ENCODE data around the gene MSH3. TPM values are rescaled to one million over a fixed set of nuclear protein-coding genes. Genes with fewer than 3 reads are reported as not detected.

MSH3 gene
- 10 to 100 TPM; 23.0 to 23.4 TPM for total RNA-seq

DNA sequence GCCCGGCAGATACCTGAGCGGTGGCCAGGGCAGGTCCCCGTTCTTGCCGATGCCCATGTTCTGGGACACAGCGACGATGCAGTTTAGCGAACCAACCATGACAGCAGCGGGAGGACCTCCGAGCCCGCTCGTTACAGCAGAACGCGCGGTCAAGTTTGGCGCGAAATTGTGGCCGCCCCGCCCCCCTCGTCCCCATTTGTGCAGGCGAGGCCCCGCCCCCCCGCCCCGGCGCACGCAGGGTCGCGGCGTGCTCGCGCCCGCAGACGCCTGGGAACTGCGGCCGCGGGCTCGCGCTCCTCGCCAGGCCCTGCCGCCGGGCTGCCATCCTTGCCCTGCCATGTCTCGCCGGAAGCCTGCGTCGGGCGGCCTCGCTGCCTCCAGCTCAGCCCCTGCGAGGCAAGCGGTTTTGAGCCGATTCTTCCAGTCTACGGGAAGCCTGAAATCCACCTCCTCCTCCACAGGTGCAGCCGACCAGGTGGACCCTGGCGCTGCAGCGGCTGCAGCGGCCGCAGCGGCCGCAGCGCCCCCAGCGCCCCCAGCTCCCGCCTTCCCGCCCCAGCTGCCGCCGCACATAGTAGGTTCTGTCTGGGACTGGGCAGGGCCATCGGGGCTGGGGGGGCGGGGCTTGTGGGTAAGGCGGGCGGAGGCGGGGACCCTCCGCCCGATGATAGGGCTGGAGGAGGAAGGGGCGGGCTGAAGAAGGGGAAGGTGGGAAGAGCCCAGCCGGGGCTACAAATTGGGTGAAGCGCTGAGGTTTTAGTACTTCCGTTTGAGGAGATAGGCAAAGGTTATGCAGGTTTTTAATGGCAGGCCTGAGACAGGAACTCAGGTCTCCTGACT lies at the start of gene MSH3, which contains the start of gene DHFR:
Gene MSH3 (plus strand): TSS at position 262 of the 840 bp plus-strand sequence. CDS start 76 bp downstream, at position 338.
Gene DHFR (minus strand): TSS at position 593 of the 840 bp plus-strand sequence. CDS start 494 bp downstream, at position 99.
- DNase-seq (peak; percentile 95), ATAC-seq (peak; percentile 77)
- peak within 1 kb of the TSS; percentile 96 for H3K4me3 Mint-ChIP-seq
- TF ChIP-seq, protein P1, sequence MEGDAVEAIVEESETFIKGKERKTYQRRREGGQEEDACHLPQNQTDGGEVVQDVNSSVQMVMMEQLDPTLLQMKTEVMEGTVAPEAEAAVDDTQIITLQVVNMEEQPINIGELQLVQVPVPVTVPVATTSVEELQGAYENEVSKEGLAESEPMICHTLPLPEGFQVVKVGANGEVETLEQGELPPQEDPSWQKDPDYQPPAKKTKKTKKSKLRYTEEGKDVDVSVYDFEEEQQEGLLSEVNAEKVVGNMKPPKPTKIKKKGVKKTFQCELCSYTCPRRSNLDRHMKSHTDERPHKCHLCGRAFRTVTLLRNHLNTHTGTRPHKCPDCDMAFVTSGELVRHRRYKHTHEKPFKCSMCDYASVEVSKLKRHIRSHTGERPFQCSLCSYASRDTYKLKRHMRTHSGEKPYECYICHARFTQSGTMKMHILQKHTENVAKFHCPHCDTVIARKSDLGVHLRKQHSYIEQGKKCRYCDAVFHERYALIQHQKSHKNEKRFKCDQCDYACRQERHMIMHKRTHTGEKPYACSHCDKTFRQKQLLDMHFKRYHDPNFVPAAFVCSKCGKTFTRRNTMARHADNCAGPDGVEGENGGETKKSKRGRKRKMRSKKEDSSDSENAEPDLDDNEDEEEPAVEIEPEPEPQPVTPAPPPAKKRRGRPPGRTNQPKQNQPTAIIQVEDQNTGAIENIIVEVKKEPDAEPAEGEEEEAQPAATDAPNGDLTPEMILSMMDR (IDR thresholded peaks at IDR 0.05) = no peak
- POLR2A ChIA-PET = interaction anchor here (0.7 to 3.7 kb wide), 6 partner anchors 12 to 399 kb away, joined by 3 to 21 read pairs (median 4); partner anchors contain the start of gene SERINC5
- CTCF ChIA-PET = interaction anchor here (2.0 kb wide), 1 partner anchor 454 kb away, joined by 6 read pairs; no protein-coding TSS in a partner anchor
- peaks cover 24% of the 10 kb centered on the region for H3K4me1 Mint-ChIP-seq (ENCODE audit: low read depth)
- no peaks in the 10 kb centered on the region for H3K27me3 Mint-ChIP-seq
- intact Hi-C loops (cut with micrococcal nuclease) = no loop called here
- no peaks in the 10 kb centered on the region for H3K9me3 Mint-ChIP-seq
- peak within 1 kb of the TSS; percentile 100 for H3K27ac Mint-ChIP-seq
- H3K36me3 Mint-ChIP-seq (ENCODE audit: low read depth) = peaks cover 37% of the 10 kb centered on the region

DNA sequence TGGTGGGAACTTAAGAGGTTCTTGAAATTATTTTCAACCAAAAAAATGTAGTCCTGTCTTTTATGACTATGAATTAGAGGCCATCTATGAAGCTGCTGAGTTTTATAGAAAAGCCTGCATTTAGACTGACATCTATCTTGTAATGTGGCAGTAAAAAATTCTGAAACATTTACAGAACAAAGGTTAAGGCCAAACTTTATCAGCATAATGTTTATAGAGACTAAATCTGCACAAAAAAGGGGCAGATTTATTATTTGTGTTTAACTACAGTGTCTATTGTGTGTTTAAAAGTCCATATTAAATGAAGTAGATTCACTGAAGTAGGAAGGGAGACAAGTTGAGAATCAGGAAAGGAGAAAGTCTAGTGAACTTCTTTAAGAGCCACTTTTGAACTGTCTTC lies 47.1 kb upstream of the MSH3 start:
- Mint-ChIP-seq H3K27me3 (no peaks in the 10 kb centered on the region), H3K36me3 (ENCODE audit: low read depth) (peaks cover 4% of the 10 kb centered on the region), H3K4me1 (ENCODE audit: low read depth) (no peaks in the 10 kb centered on the region), H3K27ac (no peak overlapping the region), H3K9me3 (peaks cover 8% of the 10 kb centered on the region), H3K4me3 (no peak overlapping the region)
- ATAC-seq = no peak
- no peak for DNase-seq
- TF ChIP-seq, protein P1 (IDR thresholded peaks at IDR 0.05) = no peak
- ChIA-PET POLR2A (no interaction called here), CTCF (no interaction called here)
- intact Hi-C loops (cut with micrococcal nuclease) = no loop called here

DNA sequence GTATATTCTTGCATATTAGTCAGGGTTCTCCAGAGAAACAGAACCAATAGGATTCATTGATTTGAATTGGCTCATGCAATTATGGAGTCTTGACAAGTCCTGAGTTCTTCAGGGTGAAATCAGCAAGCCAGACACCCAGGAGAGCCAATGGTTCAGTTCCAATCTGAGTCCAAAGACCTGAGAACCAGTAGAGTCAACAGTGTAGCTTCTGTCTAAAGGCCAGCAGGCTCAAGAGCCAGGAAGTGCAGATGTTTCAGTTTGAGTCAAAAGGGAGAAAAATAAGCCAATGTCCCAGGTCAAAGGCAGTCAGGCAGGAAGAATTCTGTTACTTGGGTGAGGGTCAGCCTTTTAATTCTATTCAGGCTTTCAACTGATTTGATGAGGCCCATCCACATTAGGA lies 46.6 kb upstream of the MSH3 start:
- TF ChIP-seq, protein P1 (IDR thresholded peaks at IDR 0.05) = no peak
- intact Hi-C loops (cut with micrococcal nuclease) = no loop called here
- ChIA-PET CTCF (no interaction called here), POLR2A (no interaction called here)
- Mint-ChIP-seq H3K36me3 (ENCODE audit: low read depth) (peaks cover 4% of the 10 kb centered on the region), H3K27me3 (no peaks in the 10 kb centered on the region), H3K4me1 (ENCODE audit: low read depth) (no peaks in the 10 kb centered on the region), H3K4me3 (no peak overlapping the region), H3K27ac (no peak overlapping the region), H3K9me3 (peaks cover 8% of the 10 kb centered on the region)
- ATAC-seq (no peak), DNase-seq (no peak)

DNA sequence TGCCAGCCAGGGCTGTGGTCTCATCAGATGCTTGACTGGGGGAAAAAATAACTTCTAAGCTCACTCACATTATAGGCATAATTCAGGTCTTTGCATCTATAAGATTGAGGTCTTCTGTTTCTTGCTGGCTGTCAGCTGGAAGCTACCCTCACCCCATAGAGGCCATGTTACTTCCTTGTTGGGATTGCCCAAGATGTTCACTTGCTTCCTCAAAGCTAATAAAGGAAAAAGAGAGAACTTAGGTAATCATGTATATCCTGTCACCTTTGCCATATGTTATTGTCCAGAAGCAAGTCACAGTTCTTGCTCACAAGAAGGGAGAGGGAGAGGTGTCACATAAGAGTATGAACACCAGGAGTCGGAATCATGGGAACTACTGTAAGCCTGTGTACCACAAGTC lies 45.7 kb upstream of the MSH3 start:
- TF ChIP-seq, protein P1 (IDR thresholded peaks at IDR 0.05) = no peak
- Mint-ChIP-seq H3K27ac (no peak overlapping the region), H3K9me3 (peaks cover 8% of the 10 kb centered on the region), H3K4me3 (no peak overlapping the region), H3K27me3 (no peaks in the 10 kb centered on the region), H3K4me1 (ENCODE audit: low read depth) (no peaks in the 10 kb centered on the region), H3K36me3 (ENCODE audit: low read depth) (peaks cover 5% of the 10 kb centered on the region)
- no peak for ATAC-seq
- CTCF ChIA-PET = no interaction called here
- no peak for DNase-seq
- POLR2A ChIA-PET = no interaction called here
- intact Hi-C loops (cut with micrococcal nuclease) = no loop called here

DNA sequence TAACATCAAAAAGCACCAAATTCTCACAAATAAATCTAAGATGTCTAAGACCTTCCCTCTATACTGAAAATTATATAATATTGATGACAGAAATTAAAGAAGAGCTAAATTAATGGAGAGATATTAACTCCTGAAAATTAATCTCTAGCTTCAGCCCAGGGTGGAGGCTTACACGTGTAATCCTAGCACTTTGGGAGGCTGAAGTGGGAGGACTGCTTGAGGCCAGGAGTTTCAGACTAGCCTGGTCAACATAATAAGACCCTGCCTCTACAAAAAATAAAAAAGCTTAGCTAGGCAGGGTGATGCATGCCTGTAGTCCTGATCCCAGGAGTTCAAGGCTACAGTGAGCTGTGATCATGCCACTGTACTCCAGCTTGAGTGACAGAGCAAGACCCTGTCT lies 44.8 kb upstream of the MSH3 start:
- TF ChIP-seq, protein P1 (IDR thresholded peaks at IDR 0.05) = no peak
- intact Hi-C loops (cut with micrococcal nuclease) = no loop called here
- no peak overlapping the region for H3K4me3 Mint-ChIP-seq
- H3K9me3 Mint-ChIP-seq = peaks cover 8% of the 10 kb centered on the region
- no peaks in the 10 kb centered on the region for H3K27me3 Mint-ChIP-seq
- peaks cover 5% of the 10 kb centered on the region for H3K36me3 Mint-ChIP-seq (ENCODE audit: low read depth)
- no peak overlapping the region for H3K27ac Mint-ChIP-seq
- no peaks in the 10 kb centered on the region for H3K4me1 Mint-ChIP-seq (ENCODE audit: low read depth)
- no peak for ATAC-seq
- no peak for DNase-seq
- CTCF ChIA-PET = no interaction called here
- POLR2A ChIA-PET = no interaction called here
